ENCODE measurements around the gene TXNDC5. TPM values are rescaled to one million over a fixed set of nuclear protein-coding genes. Genes with fewer than 3 reads are reported as not detected.

Gene TXNDC5
- total and polyA plus RNA-seq, 2 of the 13 experiments (the other 11 are each of a cell fraction or from before 2014, with no cell fraction given) = 287 to 578 TPM

- TF ChIP-seq SNAPC5 (CRISPR knock-in tag; IDR thresholded peaks at IDR 0.05; ENCODE audit: borderline replicate concordance) (no peak), JDP2 (CRISPR knock-in tag; IDR thresholded peaks at IDR 0.05; ENCODE audit: borderline replicate concordance) (no peak), ZNF709 (CRISPR knock-in tag; IDR thresholded peaks at IDR 0.05) (no peak), ZSCAN20 (CRISPR knock-in tag; IDR thresholded peaks at IDR 0.05; ENCODE audit: borderline replicate concordance) (peak; percentile 61; the same call in 1 of the 2 replicates), KLF16 (CRISPR knock-in tag; IDR thresholded peaks at IDR 0.05) (peak in 1 of 2 experiments; percentile 21; a peak in 1 of 4 replicates), SIX4 (CRISPR knock-in tag; IDR thresholded peaks at IDR 0.05) (0 out of 2 replicates have a peak, but pooled peaks have one; percentile 50), MAFK (conservative IDR thresholded peaks at IDR 0.05 in 1 of 2, IDR thresholded peaks at IDR 0.05 in 1 of 2; ENCODE audit: low read length in 2 of 2) (no peak), PATZ1 (CRISPR knock-in tag; IDR thresholded peaks at IDR 0.05) (no peak), ZFP90 (CRISPR knock-in tag; IDR thresholded peaks at IDR 0.05; ENCODE audit: borderline replicate concordance) (no peak), SP1 (IDR thresholded peaks at IDR 0.05) (no peak), SP1 (CRISPR knock-in tag; IDR thresholded peaks at IDR 0.05) (no peak), ZNF790 (CRISPR knock-in tag; IDR thresholded peaks at IDR 0.05; ENCODE audit: borderline replicate concordance) (no peak), NR1H2 (CRISPR knock-in tag; IDR thresholded peaks at IDR 0.05; ENCODE audit: borderline replicate concordance, low read depth) (no peak), ZNF589 (CRISPR knock-in tag; conservative IDR thresholded peaks at IDR 0.05) (no peak; the same call in 1 of the 2 replicates), TBL1XR1 (IDR thresholded peaks at IDR 0.05; ENCODE audit: borderline replicate concordance, low read length, partially characterized antibody) (no peak), MATR3 (CRISPR knock-in tag; IDR thresholded peaks at IDR 0.05) (0 out of 2 replicates have a peak, but pooled peaks have one; percentile 24), ZMYM2 (CRISPR knock-in tag; IDR thresholded peaks at IDR 0.05) (no peak), CAMTA2 (CRISPR knock-in tag; IDR thresholded peaks at IDR 0.05; ENCODE audit: borderline replicate concordance) (no peak), ZNF773 (CRISPR knock-in tag; IDR thresholded peaks at IDR 0.05; ENCODE audit: borderline replicate concordance) (no peak), DBP (CRISPR knock-in tag; IDR thresholded peaks at IDR 0.05; ENCODE audit: not compliant biosample characterization) (peak; percentile 67), CBFB (CRISPR knock-in tag; IDR thresholded peaks at IDR 0.05) (no peak), SOX5 (CRISPR knock-in tag; IDR thresholded peaks at IDR 0.05; ENCODE audit: borderline replicate concordance) (peak; percentile 17; the same call in 1 of the 2 replicates), NR3C1 (CRISPR knock-in tag; IDR thresholded peaks at IDR 0.05) (no peak), HNF1B (CRISPR knock-in tag; IDR thresholded peaks at IDR 0.05) (peak; percentile 61; the same call in 1 of the 2 replicates)
Observed at GRCh38 chr6:7910654-7911344, at the start of gene TXNDC5 (continued).

Data from HepG2 (cell line).